ENCODE measurements around the gene CASK.

CASK gene

DNA sequence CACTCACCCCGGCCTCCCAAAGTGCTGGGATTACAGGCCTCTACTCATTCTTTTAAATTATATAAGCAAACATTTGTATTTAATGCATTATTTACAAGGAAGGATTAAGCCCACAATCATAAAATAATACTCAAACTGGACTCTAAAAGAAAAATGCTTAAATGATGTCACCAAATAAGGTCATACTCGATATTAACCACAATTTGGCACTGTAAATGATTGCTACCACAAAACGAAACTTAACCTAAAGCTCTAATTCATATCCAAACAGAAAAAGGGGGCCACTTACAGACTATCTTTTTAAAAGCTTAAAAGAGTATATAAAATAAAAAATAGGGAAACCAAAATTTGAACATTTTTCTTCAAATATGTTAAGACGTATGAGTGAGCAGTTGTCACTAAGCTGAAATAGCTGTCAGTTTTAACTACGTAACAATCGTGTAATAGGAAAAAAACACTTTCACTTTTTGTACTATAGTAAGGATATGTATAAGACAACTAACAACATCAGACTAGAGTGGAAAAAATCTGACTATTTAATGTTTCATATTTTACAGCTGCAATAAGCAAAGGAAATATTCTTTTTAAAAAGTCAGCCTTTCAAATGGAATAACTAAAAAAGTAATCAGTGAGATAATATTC is 342.8 kb downstream of the CASK start:
- TF ChIP-seq, protein P1, sequence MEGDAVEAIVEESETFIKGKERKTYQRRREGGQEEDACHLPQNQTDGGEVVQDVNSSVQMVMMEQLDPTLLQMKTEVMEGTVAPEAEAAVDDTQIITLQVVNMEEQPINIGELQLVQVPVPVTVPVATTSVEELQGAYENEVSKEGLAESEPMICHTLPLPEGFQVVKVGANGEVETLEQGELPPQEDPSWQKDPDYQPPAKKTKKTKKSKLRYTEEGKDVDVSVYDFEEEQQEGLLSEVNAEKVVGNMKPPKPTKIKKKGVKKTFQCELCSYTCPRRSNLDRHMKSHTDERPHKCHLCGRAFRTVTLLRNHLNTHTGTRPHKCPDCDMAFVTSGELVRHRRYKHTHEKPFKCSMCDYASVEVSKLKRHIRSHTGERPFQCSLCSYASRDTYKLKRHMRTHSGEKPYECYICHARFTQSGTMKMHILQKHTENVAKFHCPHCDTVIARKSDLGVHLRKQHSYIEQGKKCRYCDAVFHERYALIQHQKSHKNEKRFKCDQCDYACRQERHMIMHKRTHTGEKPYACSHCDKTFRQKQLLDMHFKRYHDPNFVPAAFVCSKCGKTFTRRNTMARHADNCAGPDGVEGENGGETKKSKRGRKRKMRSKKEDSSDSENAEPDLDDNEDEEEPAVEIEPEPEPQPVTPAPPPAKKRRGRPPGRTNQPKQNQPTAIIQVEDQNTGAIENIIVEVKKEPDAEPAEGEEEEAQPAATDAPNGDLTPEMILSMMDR (IDR thresholded peaks at IDR 0.05; ENCODE audit: borderline replicate concordance, insufficient read depth, low read depth, low read length): no peak
- no peak overlapping the region for H3K4me3 ChIP-seq (ENCODE audit: low read depth, low read length)

DNA sequence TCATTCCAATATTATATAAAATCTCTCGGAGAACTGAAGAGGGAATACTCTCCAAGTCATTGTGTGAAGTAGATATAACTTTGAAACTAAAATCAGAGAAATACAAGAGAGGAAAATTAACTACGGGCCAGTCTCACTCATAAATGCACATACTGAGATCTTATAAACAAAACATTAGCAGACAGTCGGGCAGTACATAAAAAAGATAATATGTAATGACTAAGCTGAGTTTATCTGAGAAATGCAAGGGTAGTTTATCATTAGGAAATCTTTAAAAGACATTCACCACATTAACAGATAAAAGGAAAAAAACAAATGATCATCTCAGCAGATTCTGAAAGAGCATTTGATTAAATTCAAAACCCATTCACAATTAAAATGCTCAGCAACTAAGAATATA is 359.5 kb downstream of the CASK start:
- H3K4me3 ChIP-seq (ENCODE audit: low read depth, low read length): no peak overlapping the region
- TF ChIP-seq, protein P1 (IDR thresholded peaks at IDR 0.05; ENCODE audit: borderline replicate concordance, insufficient read depth, low read depth, low read length): no peak

DNA sequence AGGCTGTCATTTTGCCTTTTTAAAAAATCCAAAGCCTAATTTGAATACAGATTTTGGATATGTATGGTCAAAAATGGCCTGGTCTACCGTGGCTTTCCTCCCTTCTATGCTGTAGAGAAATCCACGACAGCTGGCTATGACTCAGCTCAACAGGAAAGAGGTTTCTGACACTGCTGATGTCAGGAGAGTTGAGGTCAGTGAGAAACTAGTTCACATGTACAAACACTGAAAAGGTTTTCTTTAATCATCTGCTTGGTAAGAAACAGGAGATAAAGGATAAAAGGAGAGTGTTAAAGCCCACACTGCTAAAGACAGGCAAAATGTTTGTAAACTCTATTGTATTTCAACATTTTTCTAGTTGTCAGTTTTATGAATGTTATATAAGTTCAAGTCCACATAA is 362.3 kb downstream of the CASK start:
- TF ChIP-seq, protein P1 (IDR thresholded peaks at IDR 0.05; ENCODE audit: borderline replicate concordance, insufficient read depth, low read depth, low read length): no peak
- H3K4me3 ChIP-seq (ENCODE audit: low read depth, low read length): no peak overlapping the region

DNA sequence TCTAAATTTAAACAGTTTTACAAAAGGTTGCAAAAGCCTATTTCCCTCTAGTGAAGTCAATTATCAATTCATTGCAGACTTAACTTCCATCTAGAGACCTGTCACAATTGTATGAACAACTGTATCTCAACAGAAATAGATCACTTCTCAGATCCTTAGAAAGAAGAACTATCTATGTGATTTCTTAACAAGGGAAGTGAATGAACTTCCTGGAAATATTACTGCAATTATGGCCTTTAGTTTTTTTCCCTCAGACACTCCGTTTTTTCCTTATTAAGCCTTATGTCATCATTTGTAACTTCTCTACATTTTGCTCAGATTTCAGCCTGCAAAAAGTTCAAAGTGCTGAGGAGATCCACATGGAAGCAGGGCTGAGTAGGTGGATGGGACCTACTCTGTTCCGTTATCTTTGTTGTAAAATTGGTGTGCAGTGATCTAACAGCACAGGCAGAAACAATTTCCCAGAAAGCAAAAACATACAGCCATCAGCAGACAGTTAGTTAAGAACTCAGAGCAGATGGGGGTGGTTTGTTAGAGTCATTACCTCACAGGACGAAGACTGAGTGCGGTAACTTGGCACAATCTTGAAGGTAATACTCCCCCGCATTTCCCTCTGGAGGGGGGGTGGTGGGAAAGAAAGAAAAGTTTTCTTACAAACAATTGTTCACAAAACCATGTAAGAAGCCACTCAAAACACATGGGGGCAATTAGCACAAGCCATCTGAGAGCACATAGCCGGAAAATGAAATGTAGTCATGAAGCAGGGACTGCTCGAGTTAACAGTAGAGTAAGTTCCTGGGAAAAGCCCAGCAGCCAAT is 363.9 kb downstream of the CASK start:
- H3K4me3 ChIP-seq (ENCODE audit: low read depth, low read length): no peak overlapping the region
- TF ChIP-seq, protein P1 (IDR thresholded peaks at IDR 0.05; ENCODE audit: borderline replicate concordance, insufficient read depth, low read depth, low read length): no peak

DNA sequence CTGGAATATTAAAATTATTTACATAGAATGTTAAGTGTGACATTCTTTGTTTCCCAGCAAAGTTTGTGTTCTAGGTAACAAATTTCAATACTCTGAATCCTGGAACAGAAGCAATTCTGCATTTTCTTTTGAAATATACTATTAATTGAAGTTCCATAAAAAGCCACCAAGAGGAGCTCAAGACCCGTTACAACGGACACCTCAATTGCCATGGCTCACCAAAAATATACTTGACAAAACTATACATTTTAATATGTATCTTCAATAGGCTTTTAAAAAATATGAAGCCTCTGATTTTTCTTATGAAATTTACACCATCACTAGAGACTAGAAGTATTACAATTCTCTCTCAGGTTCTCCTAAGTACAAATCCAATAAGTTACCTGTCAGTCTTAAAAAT is 364.8 kb downstream of the CASK start:
- no peak overlapping the region for H3K4me3 ChIP-seq (ENCODE audit: low read depth, low read length)
- TF ChIP-seq, protein P1 (IDR thresholded peaks at IDR 0.05; ENCODE audit: borderline replicate concordance, insufficient read depth, low read depth, low read length): 0 out of 2 replicates have a peak, but pooled peaks have one; percentile 16

DNA sequence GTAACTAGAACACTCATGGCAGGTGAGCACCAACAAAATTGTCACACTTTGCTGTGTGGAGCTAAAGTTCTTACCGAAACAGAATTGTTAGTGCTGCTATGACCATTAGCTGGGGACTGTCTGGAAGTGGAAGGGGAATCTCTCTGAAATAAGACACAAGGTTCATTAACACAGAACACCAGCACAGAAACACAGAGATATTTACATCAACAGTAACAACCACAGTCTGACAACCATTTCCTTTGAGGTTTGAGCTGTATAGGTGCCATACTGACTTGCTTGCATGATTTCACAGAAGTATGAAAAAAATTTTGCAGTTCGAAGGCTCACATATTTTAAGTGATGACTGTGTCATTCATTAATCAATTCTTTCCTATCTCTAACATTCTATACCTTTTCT is 366.4 kb downstream of the CASK start:
- TF ChIP-seq, protein P1 (IDR thresholded peaks at IDR 0.05; ENCODE audit: borderline replicate concordance, insufficient read depth, low read depth, low read length): no peak
- H3K4me3 ChIP-seq (ENCODE audit: low read depth, low read length): no peak overlapping the region

DNA sequence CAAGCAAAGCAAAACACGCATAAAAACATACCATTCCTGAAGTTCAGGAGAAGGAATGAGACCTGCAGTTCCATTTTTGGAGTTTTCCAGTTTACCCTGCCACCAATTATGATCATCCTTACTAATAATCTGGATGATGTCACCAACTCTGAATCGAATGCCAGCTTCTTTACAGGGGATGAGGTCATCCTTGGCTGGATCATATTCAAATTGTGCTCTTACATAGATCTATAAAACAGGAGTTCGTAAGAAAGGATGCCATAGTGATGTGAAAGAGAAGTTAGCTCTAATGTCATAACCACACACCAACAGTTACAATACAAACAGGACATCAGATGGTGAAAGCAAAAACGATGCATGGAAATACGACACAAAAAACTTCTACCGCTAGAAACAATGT is 369.7 kb downstream of the CASK start:
- no peak overlapping the region for H3K4me3 ChIP-seq (ENCODE audit: low read depth, low read length)
- TF ChIP-seq, protein P1 (IDR thresholded peaks at IDR 0.05; ENCODE audit: borderline replicate concordance, insufficient read depth, low read depth, low read length): no peak

Measured in GM12875 (cell line).